Endothelial cell of umbilical vein (primary cell): Measurements from ENCODE around the gene NOX5. TPM values are rescaled to one million over a fixed set of nuclear protein-coding genes. Genes with fewer than 3 reads are reported as not detected.

Experiments used
- BruUV-seq: library from RNA; stranded (reverse); fragments of 400-500 nt; replicated peaks from 2 replicates; lab custom pipeline; 2021; lab: Mats Ljungman, UMichigan
- CTCF ChIA-PET: fragments of 300-600, 350-600 bp; sonication (Branson Sonifier 250); formaldehyde crosslinking; loops from one replicate; lab custom pipeline; 2021; ENCODE audit warnings: antibody characterized with exemption, inconsistent platforms; lab: Charles Lee
- POLR2A ChIA-PET: fragments of 300-600, 350-600 bp; sonication (Branson Sonifier 250); formaldehyde crosslinking; loops from one replicate; lab custom pipeline; 2021; ENCODE audit warnings: antibody characterized with exemption, inconsistent platforms; lab: Charles Lee
- DNase-seq: peaks from one replicate; pipeline ENCODE4 v3.0.0-alpha.2; 2011; ENCODE audit warnings: low read depth, low spot score
- FAIRE-seq: peaks from 2 replicates; lab custom pipeline; 2011; peaks lifted over from hg19 to GRCh38; lab: Jason Lieb, UNC
- H2AFZ ChIP-seq: 2 replicates; pipeline ENCODE4 v1.6.0; 2012; ENCODE audit warnings: low read depth, low read length, control low read depth, inconsistent platforms
- H3K27ac ChIP-seq: 2 replicates; pipeline ENCODE4 v1.5.1; 2011; ENCODE audit warnings: low read depth, mild to moderate bottlenecking, control low read depth, low read length, moderate library complexity; ENCODE audit not compliant: insufficient read depth
- H3K27me3 ChIP-seq, 2 experiments: 2 replicates each; pipeline versions ENCODE4 v1.6.0 to v1.6.1; 2011; ENCODE audit warnings: low read length in 2 of 2, mixed read lengths in 1 of 2; ENCODE audit not compliant: control insufficient read depth in 2 of 2, insufficient read depth in 2 of 2
- H3K36me3 ChIP-seq, 2 experiments: 2 replicates in 1 of 2; 3 replicates in 1 of 2; pipeline ENCODE4 v1.5.1; 2011; ENCODE audit warnings: low read length in 2 of 2, mild to moderate bottlenecking in 1 of 2, moderate library complexity in 1 of 2; ENCODE audit not compliant: control insufficient read depth in 2 of 2, insufficient read depth in 2 of 2; ENCODE audit errors: extremely low read depth in 1 of 2
- H3K4me1 ChIP-seq: 3 replicates; pipeline ENCODE4 v1.5.1; 2011; ENCODE audit warnings: mild to moderate bottlenecking, low read length; ENCODE audit not compliant: control insufficient read depth, insufficient read depth; ENCODE audit errors: extremely low read depth
- H3K4me2 ChIP-seq: 2 replicates; pipeline ENCODE4 v1.6.1; 2011; ENCODE audit warnings: low read length, control low read depth, mixed read lengths; ENCODE audit not compliant: insufficient read depth
- H3K4me3 ChIP-seq, 3 experiments: fragments of 200-600 bp in 1 of 3; sonication (generic), shearing (Covaris generic) in 1 of 3; replicated peaks in 1 of 3; 2 replicates each; pipeline ENCODE4 v1.5.1; 2011 to 2016; ENCODE audit warnings: control low read depth in 3 of 3, low read length in 3 of 3, mild to moderate bottlenecking in 2 of 3, inconsistent platforms in 1 of 3, low read depth in 1 of 3, moderate library complexity in 1 of 3; ENCODE audit not compliant: insufficient read depth in 1 of 3
- H3K79me2 ChIP-seq: 2 replicates; pipeline ENCODE4 v1.6.0; 2012; ENCODE audit warnings: low read length, inconsistent platforms; ENCODE audit not compliant: control insufficient read depth, insufficient read depth
- H3K9ac ChIP-seq: replicated peaks from 2 replicates; pipeline ENCODE3; 2011; ENCODE audit warnings: low read length, control low read depth; ENCODE audit not compliant: insufficient read depth; ENCODE audit errors: extremely low read depth
- H3K9me1 ChIP-seq: replicated peaks from 3 replicates; pipeline ENCODE4 v1.6.0; 2011; ENCODE audit warnings: mild to moderate bottlenecking, low read length; ENCODE audit not compliant: control insufficient read depth, insufficient read depth; ENCODE audit errors: extremely low read depth
- H3K9me3 ChIP-seq: replicated peaks from 2 replicates; pipeline ENCODE4 v1.5.1; 2012; ENCODE audit warnings: low read length, inconsistent platforms; ENCODE audit not compliant: control insufficient read depth, insufficient read depth
- H4K20me1 ChIP-seq: replicated peaks from 2 replicates; pipeline ENCODE3; 2011; ENCODE audit warnings: mild to moderate bottlenecking, low read length; ENCODE audit not compliant: control insufficient read depth, insufficient read depth; ENCODE audit errors: extremely low read depth
- CTCF ChIP-seq, 2 donors: IDR thresholded peaks; 1 replicate in 1 of 2; 2 replicates in 1 of 2; pipeline ENCODE4 v1.5.1; 2011; ENCODE audit warnings: low read length in 2 of 2, mild to moderate bottlenecking in 2 of 2, moderate library complexity in 2 of 2, control low read depth in 1 of 2, inconsistent platforms in 1 of 2, low read depth in 1 of 2; ENCODE audit not compliant: insufficient read depth in 1 of 2; ENCODE audit errors: extremely low read depth in 1 of 2
- EZH2 ChIP-seq: IDR thresholded peaks from 2 replicates; pipeline ENCODE4 v1.6.1; 2012; ENCODE audit warnings: borderline replicate concordance, low read depth, mild to moderate bottlenecking, moderate library complexity, low read length, inconsistent platforms; ENCODE audit not compliant: severe bottlenecking
- FOS ChIP-seq: IDR thresholded peaks from 2 replicates; pipeline ENCODE4 v1.6.1; 2011; ENCODE audit warnings: mild to moderate bottlenecking, low read length, moderate library complexity, borderline replicate concordance; ENCODE audit not compliant: insufficient read depth
- GATA2 ChIP-seq: IDR thresholded peaks from 2 replicates; pipeline ENCODE4 v1.7.0; 2011; ENCODE audit warnings: low read depth, mild to moderate bottlenecking, moderate library complexity, mixed read lengths, low read length; ENCODE audit not compliant: insufficient read length, insufficient read depth
- JUN ChIP-seq: IDR thresholded peaks from 2 replicates; pipeline ENCODE4 v1.6.1; 2011; ENCODE audit warnings: borderline replicate concordance, low read depth; ENCODE audit not compliant: insufficient read length, insufficient read depth
- MAX ChIP-seq: IDR thresholded peaks from 2 replicates; pipeline ENCODE4 v1.6.1; 2011; ENCODE audit not compliant: insufficient read depth, insufficient read length
- MYC ChIP-seq: IDR thresholded peaks from one replicate; pipeline ENCODE4 v1.6.1; 2011; ENCODE audit warnings: mild to moderate bottlenecking, low read depth, low read length
- POLR2A ChIP-seq: IDR thresholded peaks from 2 replicates; pipeline ENCODE4 v1.6.1; 2012; ENCODE audit warnings: low read depth, mild to moderate bottlenecking, control low read depth, low read length
- POLR2AphosphoS5 ChIP-seq: IDR thresholded peaks from 2 replicates; pipeline ENCODE4 v1.6.1; 2012; ENCODE audit warnings: low read depth, mild to moderate bottlenecking, control low read depth, low read length, moderate library complexity; ENCODE audit not compliant: insufficient read depth
- dilution Hi-C: fragments of 300-500 bp; cut with MboI; formaldehyde crosslinking; loops from one replicate; pipeline ENCODE4 v1.15.0; 2019; ENCODE audit warnings: low sequenced_read_pairs; ENCODE audit not compliant: extremely low pct_ligation_motif_present
- intact Hi-C: fragments of 100-400 bp; cut with micrococcal nuclease; formaldehyde crosslinking; loops from one replicate; pipeline ENCODE4 v1.10.0; 2022
- polyA plus RNA-seq, 4 experiments: library from polyadenylated mRNA; depleted of rRNA in 3 of 4; stranded (reverse) in 3 of 4; unstranded in 1 of 4; fragments of >200 nt; gene quantifications; 2 replicates each; pipeline versions ENCODE4 v1.2.1 to v1.2.3, GENCODE V29; 2011 to 2012; ENCODE audit warnings: missing spikeins in 1 of 4
- total RNA-seq: library from RNA; stranded (reverse); gene quantifications from 2 replicates; pipeline ENCODE4 v1.2.3, GENCODE V29; 2021

NOX5 gene
- total and polyA plus RNA-seq, 2 donors (not counting 3 experiments of a cell fraction or from before 2014, with no cell fraction given), result 0.08 TPM; not detected in 1

- H3K9me3 ChIP-seq, result no peaks in the 10 kb centered on the region
- no peak overlapping the region for H3K27ac ChIP-seq
- H3K4me3 ChIP-seq, result no peak overlapping the region
- H3K27me3 ChIP-seq, result peaks cover 0 to 3% of the 10 kb centered on the region in 2 experiments
- no peak for TF ChIP-seq GATA2
- no peak for TF ChIP-seq MYC
- no peak for TF ChIP-seq POLR2A
- no peak for TF ChIP-seq JUN
- TF ChIP-seq FOS, result no peak
- no peak for TF ChIP-seq POLR2AphosphoS5
- no peak for TF ChIP-seq EZH2
- TF ChIP-seq CTCF (IDR thresholded peaks at IDR 0.05; ENCODE audit: extremely low read depth in 1 of 2, insufficient read depth in 1 of 2, low read depth in 1 of 2, low read length in 2 of 2), result no peak
- no peak for TF ChIP-seq MAX
- H3K79me2 ChIP-seq, result no peaks in the 10 kb centered on the region
- no peaks in the 10 kb centered on the region for H3K4me1 ChIP-seq
- dilution Hi-C loops (no loop called here), intact Hi-C loops (no loop called here)
- no TSS peak for BruUV-seq
- no peak overlapping the region for H3K9ac ChIP-seq
- ChIA-PET POLR2A (no interaction called here), CTCF (no interaction called here)
- no peaks in the 10 kb centered on the region for H4K20me1 ChIP-seq
- no peaks in the 10 kb centered on the region for H3K36me3 ChIP-seq
- H3K9me1 ChIP-seq, result no peaks in the 10 kb centered on the region
- no peak for DNase-seq
- no peak overlapping the region for H3K4me2 ChIP-seq
- H2AFZ ChIP-seq, result no peak overlapping the region
- no peak for FAIRE-seq
These were observed 30.5 kb upstream of the NOX5 start for GRCh38 chr15:68983961-68984481.
